Measurements from ENCODE around the gene IKZF5. TPM values are rescaled to one million over a fixed set of nuclear protein-coding genes. Genes with fewer than 3 reads are reported as not detected.

IKZF5 gene
- total and polyA plus RNA-seq, 2 donors (not counting 1 experiment from before 2014, with no cell fraction given) = 15.8 to 24.6 TPM

DNA sequence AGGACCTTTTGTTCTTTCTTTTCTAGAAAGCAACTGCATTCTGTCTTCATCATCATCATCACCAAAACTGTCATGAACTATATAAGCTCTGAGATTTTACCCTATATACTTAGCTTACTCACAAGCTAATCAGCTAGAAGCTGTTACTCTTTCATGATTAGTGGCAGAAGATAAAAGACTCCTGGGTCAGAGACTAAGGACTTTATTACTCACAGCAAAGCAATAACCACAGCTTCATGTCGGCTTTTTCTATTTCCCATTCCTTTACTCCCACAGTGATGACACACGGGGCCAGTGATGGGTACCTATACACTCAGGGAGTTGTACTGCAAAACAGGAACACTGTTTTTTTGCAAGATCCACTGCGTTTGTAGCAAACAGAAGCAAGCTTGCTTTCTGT is 46.2 kb downstream of the IKZF5 start:
- Histone ChIP-seq H3K4me3 (ENCODE audit: control extremely low read depth in 1 of 5, extremely low read depth in 1 of 5, insufficient read depth in 1 of 5, low read depth in 2 of 5, low read length in 4 of 5) (no peak overlapping the region), H3K27me3 (replicated peaks in 1 of 4; ENCODE audit: control extremely low read depth in 1 of 4, control insufficient read depth in 3 of 4, insufficient read depth in 4 of 4, low read length in 3 of 4) (peaks cover 0 to 12% (median 6%) of the 10 kb centered on the region in 4 experiments), H3K27ac (ENCODE audit: low read length in 2 of 2) (no peak overlapping the region), H3K36me3 (replicated peaks in 1 of 2; ENCODE audit: control extremely low read depth in 1 of 2, control insufficient read depth in 1 of 2, extremely low read depth in 1 of 2, insufficient read depth in 2 of 2, low read length in 1 of 2) (no peaks in the 10 kb centered on the region), H3K4me1 (ENCODE audit: control insufficient read depth in 2 of 2, insufficient read depth in 2 of 2, low read length in 2 of 2) (no peaks in the 10 kb centered on the region), H3K79me2 (ENCODE audit: control insufficient read depth, insufficient read depth, low read length) (no peaks in the 10 kb centered on the region), H4K20me1 (ENCODE audit: control insufficient read depth, insufficient read depth, low read length, poor library complexity, severe bottlenecking) (no peaks in the 10 kb centered on the region), H2AFZ (ENCODE audit: insufficient read depth, low read depth, low read length, poor library complexity, severe bottlenecking) (no peak overlapping the region), H3K9ac (ENCODE audit: low read length) (no peak overlapping the region), H3K9me3 (ENCODE audit: control extremely low read depth in 1 of 3, control insufficient read depth in 2 of 3, insufficient read depth in 1 of 3, low read length in 2 of 3) (peaks cover 6 to 14% (median 13%) of the 10 kb centered on the region in 3 donors), H3K4me2 (replicated peaks; ENCODE audit: low read depth, low read length, poor library complexity, severe bottlenecking) (no peak overlapping the region)
- intact Hi-C loops (cut with micrococcal nuclease) = no loop called here
- no peak for DNase-seq
- H3K27me3 Mint-ChIP-seq = peaks cover 29% of the 10 kb centered on the region
- H3K4me3 Mint-ChIP-seq = no peak overlapping the region
- H3K9me3 Mint-ChIP-seq (ENCODE audit: insufficient read depth) = peaks cover 2% of the 10 kb centered on the region
- TF ChIP-seq, protein P1, sequence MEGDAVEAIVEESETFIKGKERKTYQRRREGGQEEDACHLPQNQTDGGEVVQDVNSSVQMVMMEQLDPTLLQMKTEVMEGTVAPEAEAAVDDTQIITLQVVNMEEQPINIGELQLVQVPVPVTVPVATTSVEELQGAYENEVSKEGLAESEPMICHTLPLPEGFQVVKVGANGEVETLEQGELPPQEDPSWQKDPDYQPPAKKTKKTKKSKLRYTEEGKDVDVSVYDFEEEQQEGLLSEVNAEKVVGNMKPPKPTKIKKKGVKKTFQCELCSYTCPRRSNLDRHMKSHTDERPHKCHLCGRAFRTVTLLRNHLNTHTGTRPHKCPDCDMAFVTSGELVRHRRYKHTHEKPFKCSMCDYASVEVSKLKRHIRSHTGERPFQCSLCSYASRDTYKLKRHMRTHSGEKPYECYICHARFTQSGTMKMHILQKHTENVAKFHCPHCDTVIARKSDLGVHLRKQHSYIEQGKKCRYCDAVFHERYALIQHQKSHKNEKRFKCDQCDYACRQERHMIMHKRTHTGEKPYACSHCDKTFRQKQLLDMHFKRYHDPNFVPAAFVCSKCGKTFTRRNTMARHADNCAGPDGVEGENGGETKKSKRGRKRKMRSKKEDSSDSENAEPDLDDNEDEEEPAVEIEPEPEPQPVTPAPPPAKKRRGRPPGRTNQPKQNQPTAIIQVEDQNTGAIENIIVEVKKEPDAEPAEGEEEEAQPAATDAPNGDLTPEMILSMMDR (IDR thresholded peaks at IDR 0.05) = no peak
- no peak for TF ChIP-seq EZH2 (IDR thresholded peaks at IDR 0.05; ENCODE audit: borderline replicate concordance, insufficient read depth, low read depth, low read length, poor library complexity, severe bottlenecking)
- ChIA-PET CTCF (no interaction called here), POLR2A (no interaction called here)
- ATAC-seq (ENCODE audit: low read depth) = no peak
- H3K27ac Mint-ChIP-seq = no peak overlapping the region
- H3K4me1 Mint-ChIP-seq = no peaks in the 10 kb centered on the region
- WGBS (ENCODE audit: insufficient coverage) = 87% methylated on average over 3 of the region's 3 CpGs

- intact Hi-C loops (cut with micrococcal nuclease) = no loop called here
- DNase-seq (no peak), ATAC-seq (ENCODE audit: low read depth) (no peak)
- H3K4me2 ChIP-seq (replicated peaks; ENCODE audit: low read depth, low read length, poor library complexity, severe bottlenecking) = no peak overlapping the region
- ChIA-PET POLR2A (no interaction called here), CTCF (interaction anchor here (0.5 kb wide), 1 partner anchor 586 kb away, joined by 3 read pairs; no protein-coding TSS in a partner anchor)
- 93% methylated on average over 4 of the region's 5 CpGs for WGBS (ENCODE audit: insufficient coverage)
- peaks cover 0 to 8% (median 0%) of the 10 kb centered on the region in 3 donors for H3K9me3 ChIP-seq (ENCODE audit: control extremely low read depth in 1 of 3, control insufficient read depth in 2 of 3, insufficient read depth in 1 of 3, low read length in 2 of 3)
- H2AFZ ChIP-seq (ENCODE audit: insufficient read depth, low read depth, low read length, poor library complexity, severe bottlenecking) = no peak overlapping the region
- H3K36me3 ChIP-seq (replicated peaks in 1 of 2; ENCODE audit: control extremely low read depth in 1 of 2, control insufficient read depth in 1 of 2, extremely low read depth in 1 of 2, insufficient read depth in 2 of 2, low read length in 1 of 2) = no peaks in the 10 kb centered on the region
- no peak overlapping the region for H3K27ac ChIP-seq (ENCODE audit: low read length in 2 of 2)
- Mint-ChIP-seq H3K4me3 (no peak overlapping the region), H3K4me1 (peaks cover 20% of the 10 kb centered on the region), H3K9me3 (ENCODE audit: insufficient read depth) (no peaks in the 10 kb centered on the region), H3K27me3 (peaks cover 8% of the 10 kb centered on the region), H3K27ac (no peak overlapping the region)
- H3K4me1 ChIP-seq (ENCODE audit: control insufficient read depth in 2 of 2, insufficient read depth in 2 of 2, low read length in 2 of 2) = peaks cover 15 to 16% of the 10 kb centered on the region in 2 donors
- peaks cover 3% of the 10 kb centered on the region for H3K79me2 ChIP-seq (ENCODE audit: control insufficient read depth, insufficient read depth, low read length)
- no peaks in the 10 kb centered on the region for H4K20me1 ChIP-seq (ENCODE audit: control insufficient read depth, insufficient read depth, low read length, poor library complexity, severe bottlenecking)
- H3K27me3 ChIP-seq (replicated peaks in 1 of 4; ENCODE audit: control extremely low read depth in 1 of 4, control insufficient read depth in 3 of 4, insufficient read depth in 4 of 4, low read length in 3 of 4) = peaks cover 0 to 10% (median 5%) of the 10 kb centered on the region in 4 experiments
- H3K9ac ChIP-seq (ENCODE audit: low read length) = no peak overlapping the region
- TF ChIP-seq EZH2 (IDR thresholded peaks at IDR 0.05; ENCODE audit: borderline replicate concordance, insufficient read depth, low read depth, low read length, poor library complexity, severe bottlenecking) = no peak
- TF ChIP-seq, protein P1 (IDR thresholded peaks at IDR 0.05) = no peak
- no peak overlapping the region for H3K4me3 ChIP-seq (ENCODE audit: control extremely low read depth in 1 of 5, extremely low read depth in 1 of 5, insufficient read depth in 1 of 5, low read depth in 2 of 5, low read length in 4 of 5)
Observed at GRCh38 chr10:122957474-122957873, 51.1 kb downstream of the IKZF5 start.

Measured in B cell (primary cell).